ENCODE results near the gene RPL7L1. TPM values are rescaled to one million over a fixed set of nuclear protein-coding genes. Genes with fewer than 3 reads are reported as not detected.

Gene RPL7L1
- total and polyA plus RNA-seq, 2 experiments from 2014 or later: 85.4 to 89.5 TPM

- no peak for DNase-seq (ENCODE audit: low read depth in 1 of 2, low spot score in 1 of 2)
- Histone ChIP-seq H3K9me3 (ENCODE audit: low read depth) (no peaks in the 10 kb centered on the region), H3K27ac (no peak overlapping the region), H3K4me3 (no peak overlapping the region), H3K36me3 (no peaks in the 10 kb centered on the region), H3K4me1 (ENCODE audit: low read depth) (no peaks in the 10 kb centered on the region), H3K27me3 (no peaks in the 10 kb centered on the region)
- TF ChIP-seq CTCF (IDR thresholded peaks at IDR 0.05; ENCODE audit: low read depth, low read length): no peak
Observed at GRCh38 chr6:42846505-42846904, 32.9 kb upstream of the RPL7L1 start.

GRCh38 chr6:42848700-42849099 lies 30.7 kb upstream of the RPL7L1 start:
- no peaks in the 10 kb centered on the region for H3K27me3 ChIP-seq
- no peak overlapping the region for H3K4me3 ChIP-seq
- no peak overlapping the region for H3K27ac ChIP-seq
- DNase-seq (ENCODE audit: low read depth in 1 of 2, low spot score in 1 of 2): no peak
- H3K36me3 ChIP-seq: no peaks in the 10 kb centered on the region
- H3K4me1 ChIP-seq (ENCODE audit: low read depth): no peaks in the 10 kb centered on the region
- H3K9me3 ChIP-seq (ENCODE audit: low read depth): no peaks in the 10 kb centered on the region
- TF ChIP-seq CTCF (IDR thresholded peaks at IDR 0.05; ENCODE audit: low read depth, low read length): no peak

GRCh38 chr6:42851599-42851998 lies 27.8 kb upstream of the RPL7L1 start:
- no peaks in the 10 kb centered on the region for H3K9me3 ChIP-seq (ENCODE audit: low read depth)
- peaks cover 11% of the 10 kb centered on the region for H3K36me3 ChIP-seq
- H3K27ac ChIP-seq: no peak overlapping the region
- H3K4me3 ChIP-seq: no peak overlapping the region
- no peak for TF ChIP-seq CTCF (IDR thresholded peaks at IDR 0.05; ENCODE audit: low read depth, low read length)
- H3K4me1 ChIP-seq (ENCODE audit: low read depth): no peaks in the 10 kb centered on the region
- no peaks in the 10 kb centered on the region for H3K27me3 ChIP-seq
- no peak for DNase-seq (ENCODE audit: low read depth in 1 of 2, low spot score in 1 of 2)

GRCh38 chr6:42860036-42860435 lies 19.4 kb upstream of the RPL7L1 start:
- no peaks in the 10 kb centered on the region for H3K27me3 ChIP-seq
- peaks cover 53% of the 10 kb centered on the region for H3K36me3 ChIP-seq
- DNase-seq (ENCODE audit: low read depth in 1 of 2, low spot score in 1 of 2): no peak
- no peak for TF ChIP-seq CTCF (IDR thresholded peaks at IDR 0.05; ENCODE audit: low read depth, low read length)
- no peak overlapping the region for H3K27ac ChIP-seq
- no peaks in the 10 kb centered on the region for H3K9me3 ChIP-seq (ENCODE audit: low read depth)
- H3K4me1 ChIP-seq (ENCODE audit: low read depth): no peaks in the 10 kb centered on the region
- H3K4me3 ChIP-seq: no peak overlapping the region

- H3K36me3 ChIP-seq: peaks cover 56% of the 10 kb centered on the region
- no peak overlapping the region for H3K27ac ChIP-seq
- H3K9me3 ChIP-seq (ENCODE audit: low read depth): no peaks in the 10 kb centered on the region
- no peak for DNase-seq (ENCODE audit: low read depth in 1 of 2, low spot score in 1 of 2)
- no peaks in the 10 kb centered on the region for H3K27me3 ChIP-seq
- no peak overlapping the region for H3K4me3 ChIP-seq
- H3K4me1 ChIP-seq (ENCODE audit: low read depth): no peaks in the 10 kb centered on the region
- TF ChIP-seq CTCF (IDR thresholded peaks at IDR 0.05; ENCODE audit: low read depth, low read length): no peak
Observed at GRCh38 chr6:42860481-42860880, 18.9 kb upstream of the RPL7L1 start.

- H3K27me3 ChIP-seq: no peaks in the 10 kb centered on the region
- no peak overlapping the region for H3K4me3 ChIP-seq
- H3K36me3 ChIP-seq: peaks cover 47% of the 10 kb centered on the region
- H3K4me1 ChIP-seq (ENCODE audit: low read depth): no peaks in the 10 kb centered on the region
- peak in 1 of 2 donors; percentile 10 for DNase-seq (ENCODE audit: low read depth in 1 of 2, low spot score in 1 of 2)
- H3K9me3 ChIP-seq (ENCODE audit: low read depth): no peaks in the 10 kb centered on the region
- H3K27ac ChIP-seq: no peak overlapping the region
- no peak for TF ChIP-seq CTCF (IDR thresholded peaks at IDR 0.05; ENCODE audit: low read depth, low read length)
Observed at GRCh38 chr6:42864602-42865001, 14.8 kb upstream of the RPL7L1 start.

Data from cardiac muscle cell (in vitro differentiated cells and primary cell).